A673 (cell line): ENCODE measurements around the gene WBP2NL. TPM values are rescaled to one million over a fixed set of nuclear protein-coding genes. Genes with fewer than 3 reads are reported as not detected.

Experiments used
- BruUV-seq: library from RNA; stranded (reverse); fragments of 400-500 nt; replicated peaks from 2 replicates; lab custom pipeline; 2021; lab: Mats Ljungman, UMichigan
- CTCF ChIA-PET: fragments of 300-600 bp; sonication (Branson Sonifier 250); formaldehyde crosslinking; loops from one replicate; lab custom pipeline; 2022; ENCODE audit warnings: antibody characterized with exemption; lab: Charles Lee
- POLR2A ChIA-PET: fragments of 300-600 bp; sonication (Branson Sonifier 250); formaldehyde crosslinking; loops from one replicate; lab custom pipeline; 2022; ENCODE audit warnings: antibody characterized with exemption; ENCODE audit not compliant: low non-redundant PET; lab: Charles Lee
- DNase-seq: peaks from one replicate; pipeline ENCODE4 v3.0.0-alpha.2; 2015; ENCODE audit warnings: low spot score
- H3K27ac ChIP-seq: fragments of 200-600 bp; sonication (generic); 2 replicates; pipeline ENCODE4 v1.5.1; 2016; ENCODE audit warnings: mixed run types, low read depth, mild to moderate bottlenecking, mixed read lengths, antibody characterized with exemption, low read length; ENCODE audit not compliant: poor library complexity, severe bottlenecking
- H3K27me3 ChIP-seq: fragments of 200-600 bp; sonication (generic); replicated peaks from 2 replicates; pipeline ENCODE4 v1.6.1; 2017; ENCODE audit warnings: mixed run types, low read depth, mild to moderate bottlenecking, mixed read lengths, antibody characterized with exemption, low read length; ENCODE audit not compliant: insufficient read depth, poor library complexity
- H3K36me3 ChIP-seq: fragments of 200-600 bp; sonication (generic); 2 replicates; pipeline ENCODE4 v1.6.1; 2016; ENCODE audit warnings: mixed run types, mild to moderate bottlenecking, mixed read lengths, antibody characterized with exemption, low read length; ENCODE audit not compliant: insufficient read depth, poor library complexity, severe bottlenecking
- H3K4me1 ChIP-seq: fragments of 200-600 bp; sonication (generic); 2 replicates; pipeline ENCODE4 v1.6.1; 2017; ENCODE audit warnings: mixed run types, mild to moderate bottlenecking, mixed read lengths, antibody characterized with exemption, low read length; ENCODE audit not compliant: insufficient read depth, poor library complexity, severe bottlenecking
- H3K4me3 ChIP-seq: fragments of 200-600 bp; sonication (generic); 2 replicates; pipeline ENCODE4 v1.5.1; 2016; ENCODE audit warnings: low read depth, mixed run types, mild to moderate bottlenecking, mixed read lengths, low read length; ENCODE audit not compliant: poor library complexity, severe bottlenecking
- H3K9me3 ChIP-seq: fragments of 200-600 bp; sonication (generic); 2 replicates; pipeline ENCODE4 v1.6.1; 2016; ENCODE audit warnings: mixed run types, low read depth, mild to moderate bottlenecking, mixed read lengths, antibody characterized with exemption, low read length; ENCODE audit not compliant: poor library complexity, severe bottlenecking
- CTCF ChIP-seq: fragments of 300-800, 200-600 bp; sonication (generic); conservative IDR thresholded peaks from 2 replicates; pipeline ENCODE4 v1.5.1; 2017; ENCODE audit warnings: low read depth, mild to moderate bottlenecking, antibody characterized with exemption, low read length, moderate library complexity, mixed read lengths
- EZH2 ChIP-seq: fragments of 200-600 bp; sonication (generic); IDR thresholded peaks from 2 replicates; pipeline ENCODE4 v1.6.1; 2017; ENCODE audit warnings: borderline replicate concordance, low read depth, mild to moderate bottlenecking, mixed read lengths, antibody characterized with exemption, low read length; ENCODE audit not compliant: poor library complexity, severe bottlenecking
- intact Hi-C: fragments of 100-400 bp; cut with micrococcal nuclease; formaldehyde crosslinking; loops from one replicate; pipeline ENCODE4 v1.10.0; 2022; ENCODE audit not compliant: unreplicated experiment
- total RNA-seq: library from RNA; stranded (reverse); gene quantifications from 2 replicates; pipeline ENCODE4 v1.2.3, GENCODE V29; 2021

The WBP2NL gene
- total RNA-seq, 1 experiment from 2014 or later: not detected

- no TSS peak for BruUV-seq
- TF ChIP-seq EZH2 (no peak), CTCF (no peak)
- Histone ChIP-seq H3K4me1 (no peaks in the 10 kb centered on the region), H3K27ac (no peak overlapping the region), H3K36me3 (no peaks in the 10 kb centered on the region), H3K4me3 (no peak overlapping the region), H3K9me3 (no peaks in the 10 kb centered on the region), H3K27me3 (peaks cover 5% of the 10 kb centered on the region)
- ChIA-PET POLR2A (no interaction called here), CTCF (no interaction called here)
- intact Hi-C loops: no loop called here
- DNase-seq: no peak
Observed at GRCh38 chr22:42021571-42021970, 23.0 kb downstream of the WBP2NL start.

- POLR2A ChIA-PET: no interaction called here
- Histone ChIP-seq H3K4me3 (no peak overlapping the region), H3K36me3 (no peaks in the 10 kb centered on the region), H3K4me1 (no peaks in the 10 kb centered on the region), H3K27ac (no peak overlapping the region), H3K27me3 (peaks cover 2% of the 10 kb centered on the region), H3K9me3 (no peaks in the 10 kb centered on the region)
- no peak for DNase-seq
- TF ChIP-seq EZH2: no peak
- TF ChIP-seq CTCF: no peak
- intact Hi-C loops: no loop called here
- BruUV-seq: no TSS peak
- CTCF ChIA-PET: no interaction called here
Observed at GRCh38 chr22:42022162-42022847, 23.7 kb downstream of the WBP2NL start.

GRCh38 chr22:42025421-42025820 lies 26.8 kb downstream of the WBP2NL start:
- no peak for DNase-seq
- ChIA-PET CTCF (no interaction called here), POLR2A (no interaction called here)
- no peak overlapping the region for H3K27ac ChIP-seq
- no peaks in the 10 kb centered on the region for H3K4me1 ChIP-seq
- H3K27me3 ChIP-seq: no peaks in the 10 kb centered on the region
- no peaks in the 10 kb centered on the region for H3K9me3 ChIP-seq
- BruUV-seq: no TSS peak
- TF ChIP-seq CTCF (no peak), EZH2 (no peak)
- H3K36me3 ChIP-seq: no peaks in the 10 kb centered on the region
- intact Hi-C loops: no loop called here
- no peak overlapping the region for H3K4me3 ChIP-seq
